Small intestine (tissue), 7 donors: ENCODE results near the gene USH1C. TPM values are rescaled to one million over a fixed set of nuclear protein-coding genes. Genes with fewer than 3 reads are reported as not detected.

ENCODE experiments used
- DNase-seq, 2 donors: peaks; one replicate each; pipeline versions ENCODE4 v3.0.0 to v3.0.0-alpha.2; 2013
- FAIRE-seq: peaks from 2 replicates; lab custom pipeline; 2012; peaks lifted over from hg19 to GRCh38; lab: Jason Lieb, UNC
- H3K27ac ChIP-seq, 3 donors: one replicate each; pipeline ENCODE4 v1.5.1; 2013; ENCODE audit warnings: low read length in 2 of 3, mild to moderate bottlenecking in 2 of 3, control low read depth in 1 of 3, inconsistent platforms in 1 of 3, low read depth in 1 of 3, moderate library complexity in 1 of 3
- H3K27me3 ChIP-seq, 3 donors: one replicate each; pipeline ENCODE4 v1.6.1; 2013; ENCODE audit warnings: low read length in 3 of 3, inconsistent platforms in 1 of 3; ENCODE audit not compliant: control insufficient read depth in 3 of 3, insufficient read depth in 3 of 3
- H3K36me3 ChIP-seq, 3 donors: one replicate each; pipeline ENCODE4 v1.6.1; 2013; ENCODE audit warnings: low read length in 3 of 3, inconsistent platforms in 1 of 3, low read depth in 1 of 3, mild to moderate bottlenecking in 1 of 3, moderate library complexity in 1 of 3; ENCODE audit not compliant: control insufficient read depth in 3 of 3, insufficient read depth in 2 of 3
- H3K4me1 ChIP-seq, 3 donors: one replicate each; pipeline ENCODE4 v1.6.1; 2013; ENCODE audit warnings: low read length in 2 of 3, inconsistent platforms in 1 of 3, low read depth in 1 of 3, mild to moderate bottlenecking in 1 of 3, moderate library complexity in 1 of 3; ENCODE audit not compliant: control insufficient read depth in 3 of 3, insufficient read depth in 2 of 3
- H3K4me3 ChIP-seq, 3 donors: one replicate each; pipeline ENCODE4 v1.5.1; 2013; ENCODE audit warnings: low read length in 3 of 3, control low read depth in 1 of 3, inconsistent platforms in 1 of 3, low read depth in 1 of 3, mild to moderate bottlenecking in 1 of 3, moderate library complexity in 1 of 3
- H3K9me3 ChIP-seq, 2 donors: one replicate each; pipeline ENCODE4 v1.6.1; 2013; ENCODE audit warnings: low read depth in 1 of 2, low read length in 1 of 2; ENCODE audit not compliant: control insufficient read depth in 2 of 2, insufficient read depth in 1 of 2
- WGBS, 3 donors: extraction: QIAGEN DNeasy Blood & Tissue Kit; methylation state at CpG; one replicate each; pipeline ENCODE4 v1.1.7; 2013; 5-methylcytosine and 5-hydroxymethylcytosine counted together
- polyA plus RNA-seq, 4 donors: library from polyadenylated mRNA; stranded (reverse) in 3 of 4; unstranded in 1 of 4; fragments of 200-250 nt in 3 of 4; fragments of 120-200 nt in 1 of 4; gene quantifications; one replicate each; pipeline versions ENCODE4 v1.2.1 to v1.2.3, GENCODE V29; 2013
- donor health status: healthy with polysubstance abuse.
- donor health status: control.
- donor health status: control.
- donor health status: Bipolar disorder and iron deficiency.
- donor health status: healthy.

USH1C gene
- polyA plus RNA-seq, 4 donors = 86.2 to 309 (median 297) TPM

DNA sequence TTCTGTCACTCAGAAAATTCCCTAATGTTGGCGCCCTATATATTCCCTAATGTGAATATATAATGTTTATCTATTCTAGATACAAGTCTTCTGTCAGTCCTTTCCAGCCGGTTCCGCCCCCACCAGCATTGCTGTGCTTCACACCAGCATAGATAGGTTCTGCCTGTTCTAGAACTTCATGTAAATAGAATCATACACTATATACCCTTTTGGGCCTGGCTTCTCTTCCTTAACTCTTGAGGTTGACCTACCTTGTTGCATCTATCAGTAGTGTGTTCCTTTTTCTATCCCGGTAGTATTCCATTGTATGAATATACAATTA, 37.5 kb upstream of the USH1C start:
- FAIRE-seq (no peak), DNase-seq (no peak)
- WGBS, 3 donors = 94 to 95% (median 95%) methylated on average over 4 of the region's 4 CpGs
- peaks cover 0 to 3% (median 0%) of the 10 kb centered on the region in 3 donors for H3K27me3 ChIP-seq
- H3K4me3 ChIP-seq = no peak overlapping the region
- H3K27ac ChIP-seq = no peak overlapping the region
- H3K9me3 ChIP-seq = no peaks in the 10 kb centered on the region
- no peaks in the 10 kb centered on the region for H3K36me3 ChIP-seq
- H3K4me1 ChIP-seq = no peaks in the 10 kb centered on the region

DNA sequence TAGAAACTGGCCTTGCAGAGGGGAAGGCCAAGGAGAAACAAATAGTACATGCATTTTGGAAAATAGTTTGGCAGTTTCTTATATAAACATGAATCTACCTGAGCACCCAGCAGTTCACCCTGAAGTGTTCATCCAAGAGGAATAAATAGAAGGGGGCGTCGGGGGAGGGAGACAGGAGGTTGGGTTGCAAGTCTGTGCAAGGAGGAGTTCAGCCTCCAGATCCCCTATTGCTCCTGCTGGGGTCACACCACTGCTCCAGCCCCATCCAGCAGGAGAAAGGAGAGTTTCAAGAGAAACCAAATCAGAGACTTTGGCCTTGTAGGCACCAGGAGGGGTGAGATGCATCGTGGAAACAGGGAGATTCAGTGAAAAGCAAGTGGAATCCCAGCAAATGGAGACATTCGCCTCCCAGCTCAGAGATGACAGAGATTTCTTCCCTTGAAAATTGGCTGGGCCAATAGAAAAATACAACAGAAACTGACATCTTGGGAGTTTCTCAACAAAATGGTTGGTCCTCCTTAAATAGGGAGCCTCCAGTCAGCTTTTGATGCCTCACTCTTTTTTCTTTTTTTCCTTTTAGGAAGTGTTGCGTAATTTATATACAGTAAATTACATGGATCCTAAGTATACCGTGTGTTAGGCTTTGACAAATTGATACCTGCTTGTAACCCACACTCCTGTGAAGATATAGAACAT, 37.0 kb upstream of the USH1C start:
- no peaks in the 10 kb centered on the region for H3K4me1 ChIP-seq
- H3K36me3 ChIP-seq = no peaks in the 10 kb centered on the region
- FAIRE-seq = no peak
- H3K27ac ChIP-seq = no peak overlapping the region
- H3K4me3 ChIP-seq = no peak overlapping the region
- no peaks in the 10 kb centered on the region for H3K9me3 ChIP-seq
- WGBS, 3 donors = 69 to 76% (median 74%) methylated on average over 6 of the region's 6 CpGs
- DNase-seq = no peak
- H3K27me3 ChIP-seq = peaks cover 0 to 3% (median 0%) of the 10 kb centered on the region in 3 donors

DNA sequence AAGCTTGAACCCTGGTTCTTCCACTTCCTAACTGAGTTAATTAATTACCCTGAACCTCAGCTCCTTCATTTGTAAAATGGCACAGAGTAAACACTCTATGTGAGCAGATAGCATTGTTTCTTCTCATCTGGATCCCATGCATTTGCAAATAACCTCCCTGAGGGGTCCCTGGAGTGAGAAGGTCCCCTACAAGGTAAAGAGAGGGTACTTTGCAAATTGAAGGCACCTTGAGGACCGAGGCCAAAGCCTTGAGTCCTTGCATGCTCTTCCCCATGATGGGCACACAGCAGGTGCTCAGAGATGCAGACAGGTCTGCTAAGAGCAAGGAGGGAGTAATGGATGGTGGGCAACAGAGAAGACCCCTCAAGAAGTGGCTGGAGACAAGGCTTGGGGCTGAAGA, 36.1 kb upstream of the USH1C start:
- H3K27ac ChIP-seq = no peak overlapping the region
- WGBS, 3 donors = 33 to 80% (median 53%) methylated on average over 1 of the region's 1 CpG
- H3K4me3 ChIP-seq = no peak overlapping the region
- DNase-seq (no peak), FAIRE-seq (no peak)
- H3K9me3 ChIP-seq = no peaks in the 10 kb centered on the region
- peaks cover 0 to 3% (median 0%) of the 10 kb centered on the region in 3 donors for H3K27me3 ChIP-seq
- H3K36me3 ChIP-seq = no peaks in the 10 kb centered on the region
- no peaks in the 10 kb centered on the region for H3K4me1 ChIP-seq

DNA sequence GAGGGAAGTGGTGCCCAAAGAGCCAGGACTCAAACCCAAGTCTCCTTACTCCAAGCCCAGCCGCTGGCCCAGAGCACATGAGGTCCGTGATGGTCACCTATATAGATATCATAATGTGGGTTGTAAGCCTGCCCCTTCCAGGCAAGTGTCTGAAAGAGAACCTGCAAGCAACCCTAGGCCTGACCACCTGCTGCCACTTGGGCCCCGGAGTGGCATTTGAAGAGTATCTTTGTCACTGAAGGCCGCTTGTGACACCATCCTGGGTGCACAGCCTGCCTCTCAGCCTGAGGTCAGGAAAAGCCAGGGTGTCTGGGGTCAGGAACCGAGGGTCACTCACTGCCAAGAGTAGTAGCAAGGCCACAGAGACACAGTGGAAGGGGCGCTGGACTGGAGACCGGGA, 35.2 kb upstream of the USH1C start:
- no peaks in the 10 kb centered on the region for H3K36me3 ChIP-seq
- H3K9me3 ChIP-seq = no peaks in the 10 kb centered on the region
- H3K4me3 ChIP-seq = no peak overlapping the region
- DNase-seq (no peak), FAIRE-seq (no peak)
- H3K4me1 ChIP-seq = no peaks in the 10 kb centered on the region
- 87 to 89% (median 87%) methylated on average over 7 of the region's 7 CpGs for WGBS, 3 donors
- H3K27ac ChIP-seq = no peak overlapping the region
- H3K27me3 ChIP-seq = peaks cover 0 to 3% (median 0%) of the 10 kb centered on the region in 3 donors

DNA sequence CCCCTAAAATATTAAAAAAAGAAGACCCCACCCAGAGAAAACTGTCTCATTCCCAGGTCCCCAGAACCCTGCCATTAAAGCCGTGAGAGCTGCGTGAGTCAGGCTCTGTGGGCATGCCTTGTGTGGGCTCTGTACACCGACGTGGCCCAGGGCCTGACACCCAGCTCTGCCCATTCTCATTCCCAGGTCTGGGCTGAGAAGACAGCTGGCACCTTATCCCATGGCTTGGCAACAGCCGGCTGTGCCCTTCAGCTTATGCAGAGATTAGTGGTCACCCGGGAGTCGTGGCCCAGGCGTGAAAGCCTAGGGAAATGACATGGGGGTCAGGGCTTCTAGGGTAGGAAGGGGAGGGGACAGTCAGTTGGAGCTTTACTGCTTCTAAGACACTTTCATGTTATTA, 34.7 kb upstream of the USH1C start:
- H3K4me1 ChIP-seq = no peaks in the 10 kb centered on the region
- no peak for DNase-seq
- H3K27me3 ChIP-seq = peaks cover 0 to 3% (median 0%) of the 10 kb centered on the region in 3 donors
- no peaks in the 10 kb centered on the region for H3K36me3 ChIP-seq
- H3K27ac ChIP-seq = no peak overlapping the region
- no peaks in the 10 kb centered on the region for H3K9me3 ChIP-seq
- 88 to 94% (median 91%) methylated on average over 8 of the region's 8 CpGs for WGBS, 3 donors
- no peak for FAIRE-seq
- no peak overlapping the region for H3K4me3 ChIP-seq

DNA sequence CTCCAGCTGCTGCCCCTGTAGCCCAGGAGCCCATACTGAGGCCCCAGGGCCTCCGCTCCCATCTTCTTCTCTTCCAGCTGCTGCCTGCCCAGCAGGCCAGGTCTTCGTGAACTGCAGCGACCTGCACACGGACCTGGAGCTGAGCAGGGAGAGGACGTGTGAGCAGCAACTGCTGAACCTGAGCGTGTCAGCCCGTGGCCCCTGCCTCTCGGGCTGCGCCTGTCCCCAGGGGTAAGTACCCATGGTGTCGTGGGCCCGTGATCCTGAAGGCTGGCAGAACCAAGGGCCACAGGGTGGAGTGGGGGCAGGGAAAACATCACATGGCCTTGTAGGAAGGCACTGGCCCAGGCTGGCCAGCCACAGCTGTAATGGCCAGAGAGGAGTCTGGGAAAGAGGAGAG, 34.1 kb upstream of the USH1C start:
- no peaks in the 10 kb centered on the region for H3K9me3 ChIP-seq
- no peak overlapping the region for H3K4me3 ChIP-seq
- H3K36me3 ChIP-seq = no peaks in the 10 kb centered on the region
- no peak for FAIRE-seq
- H3K4me1 ChIP-seq = no peaks in the 10 kb centered on the region
- DNase-seq = no peak
- H3K27me3 ChIP-seq = peaks cover 0 to 3% (median 0%) of the 10 kb centered on the region in 3 donors
- 87 to 91% (median 89%) methylated on average over 11 of the region's 11 CpGs for WGBS, 3 donors
- H3K27ac ChIP-seq = no peak overlapping the region

DNA sequence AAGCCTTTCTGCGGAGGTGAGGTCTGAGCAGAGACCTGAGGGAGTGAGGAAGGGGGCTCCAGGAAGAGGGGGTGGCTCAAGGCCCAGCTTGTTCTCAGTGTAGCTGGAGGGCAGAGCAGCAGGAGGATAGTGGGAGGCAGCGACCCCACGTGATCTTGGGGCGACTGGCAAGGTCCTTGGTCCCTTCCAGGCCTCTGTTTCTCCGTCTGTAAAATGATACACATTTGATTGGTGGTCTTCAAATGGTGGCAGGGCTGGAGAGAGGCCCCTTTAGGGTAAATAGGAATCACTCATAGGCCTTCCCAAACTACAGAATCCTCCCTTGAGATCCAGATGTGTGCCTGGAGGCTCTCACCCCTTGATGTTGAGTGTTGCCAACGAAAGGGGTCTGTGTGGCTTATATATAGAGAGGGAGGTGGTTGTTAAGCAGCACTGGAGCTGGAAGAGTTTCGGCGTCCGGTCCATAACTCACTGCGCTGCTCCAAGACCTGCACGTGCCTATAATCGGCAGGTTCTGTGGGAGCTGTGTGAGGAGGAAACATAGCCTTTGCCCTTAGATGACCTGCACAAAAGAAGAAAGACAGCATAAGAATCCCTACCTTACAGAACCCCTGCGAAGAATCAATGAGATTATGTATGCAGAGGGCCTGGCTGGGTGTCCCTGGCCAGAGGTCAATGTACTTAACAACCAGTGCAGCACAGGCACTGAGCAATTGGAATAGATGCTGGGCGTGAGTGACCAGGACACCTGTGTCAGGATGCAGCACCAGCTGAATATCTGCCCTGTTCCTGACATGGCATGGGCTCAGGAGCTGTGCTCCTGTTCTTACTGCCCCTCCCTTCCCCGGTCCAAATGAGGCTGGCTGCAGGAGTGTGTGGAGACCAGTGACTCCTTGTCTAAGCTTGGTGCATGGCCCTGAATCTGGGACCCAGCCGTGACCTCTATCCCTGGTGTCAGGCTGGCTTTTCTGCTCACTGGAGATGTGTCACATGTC, 31.5 kb upstream of the USH1C start:
- FAIRE-seq = no peak
- no peaks in the 10 kb centered on the region for H3K36me3 ChIP-seq
- H3K27me3 ChIP-seq = no peaks in the 10 kb centered on the region
- H3K27ac ChIP-seq = no peak overlapping the region
- WGBS, 3 donors = 81 to 84% (median 82%) methylated on average over 16 of the region's 16 CpGs
- no peaks in the 10 kb centered on the region for H3K4me1 ChIP-seq
- H3K4me3 ChIP-seq = no peak overlapping the region
- no peaks in the 10 kb centered on the region for H3K9me3 ChIP-seq
- no peak for DNase-seq

DNA sequence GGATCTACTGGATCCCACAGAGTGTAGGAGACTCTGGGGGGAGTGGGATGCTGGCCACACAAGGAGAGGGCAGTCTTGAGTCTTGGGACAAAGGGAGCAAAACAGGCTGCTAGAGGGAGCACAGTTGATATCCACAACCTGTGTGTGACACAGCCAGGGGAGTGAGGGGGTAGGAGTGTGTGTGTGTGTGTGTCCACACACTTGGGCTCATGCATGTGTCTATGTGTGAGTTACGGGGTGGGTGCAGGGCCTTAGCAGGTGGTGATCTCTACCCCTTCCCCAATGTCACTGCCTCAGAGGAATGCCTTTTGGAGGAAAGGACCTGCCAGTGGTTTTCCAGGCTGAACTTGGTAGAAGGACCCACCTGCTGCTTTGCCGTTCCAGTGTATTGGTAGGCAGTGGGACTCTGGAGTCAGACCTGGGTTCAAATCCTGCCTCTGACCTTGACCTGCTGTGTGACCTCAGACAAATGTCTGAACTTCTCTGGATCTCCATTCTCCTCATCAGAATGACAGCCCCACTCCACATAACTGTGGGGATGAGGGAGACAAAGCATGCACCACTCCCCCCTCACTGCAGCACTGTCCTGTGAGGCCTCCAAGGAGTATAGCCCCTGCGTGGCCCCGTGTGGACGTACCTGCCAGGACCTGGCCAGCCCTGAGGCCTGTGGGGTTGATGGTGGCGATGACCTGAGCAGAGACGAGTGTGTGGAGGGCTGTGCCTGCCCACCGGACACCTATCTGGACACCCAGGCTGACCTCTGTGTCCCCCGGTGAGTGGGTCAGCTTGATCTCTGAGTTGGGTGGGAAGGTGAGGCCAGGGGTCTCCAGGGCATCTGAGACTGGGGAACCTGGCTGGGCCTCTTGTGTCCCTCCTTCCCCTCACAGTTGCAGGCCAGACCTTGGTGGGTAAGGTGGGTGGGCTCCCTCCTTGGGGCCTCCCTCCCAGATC, 30.2 kb upstream of the USH1C start:
- Histone ChIP-seq H3K9me3 (no peaks in the 10 kb centered on the region), H3K27me3 (no peaks in the 10 kb centered on the region), H3K4me3 (no peak overlapping the region), H3K36me3 (no peaks in the 10 kb centered on the region), H3K4me1 (no peaks in the 10 kb centered on the region), H3K27ac (no peak overlapping the region)
- DNase-seq (no peak), FAIRE-seq (no peak)
- WGBS, 3 donors = 89 to 95% (median 92%) methylated on average over 9 of the region's 9 CpGs
